Stimulated activated memory B cell treated with anti-CD40 and anti-IgM and Interleukin-4, amounts not matched to agents 10 μg/mL and 1 μg/mL and 100 μg/mL, for 72 hours (primary cell): ENCODE data around the gene PARP9.
A peak's percentile ranks its signal among the peaks of the same experiment; 100 is the strongest.

ENCODE experiments used
- ATAC-seq: fragments of 150-1000 bp; cut with Tn5 transposase; 2 replicates; pipeline ENCODE4 v1.10.0; 2021
- H3K27ac Mint-ChIP-seq: one replicate; pipeline ENCODE4 v1.8.0; 2022; ENCODE audit warnings: mild to moderate bottlenecking, mixed read lengths
- H3K27me3 Mint-ChIP-seq: one replicate; pipeline ENCODE4 v1.8.0; 2022; ENCODE audit warnings: mixed read lengths
- H3K36me3 Mint-ChIP-seq: one replicate; pipeline ENCODE4 v1.8.0; 2022; ENCODE audit warnings: mixed read lengths
- H3K4me1 Mint-ChIP-seq: one replicate; pipeline ENCODE4 v1.8.0; 2022; ENCODE audit warnings: mixed read lengths
- H3K4me3 Mint-ChIP-seq: one replicate; pipeline ENCODE4 v1.8.0; 2022; ENCODE audit warnings: mild to moderate bottlenecking, moderate library complexity, mixed read lengths
- H3K9me3 Mint-ChIP-seq: one replicate; pipeline ENCODE4 v1.8.0; 2022; ENCODE audit warnings: mixed read lengths

Gene PARP9

DNA sequence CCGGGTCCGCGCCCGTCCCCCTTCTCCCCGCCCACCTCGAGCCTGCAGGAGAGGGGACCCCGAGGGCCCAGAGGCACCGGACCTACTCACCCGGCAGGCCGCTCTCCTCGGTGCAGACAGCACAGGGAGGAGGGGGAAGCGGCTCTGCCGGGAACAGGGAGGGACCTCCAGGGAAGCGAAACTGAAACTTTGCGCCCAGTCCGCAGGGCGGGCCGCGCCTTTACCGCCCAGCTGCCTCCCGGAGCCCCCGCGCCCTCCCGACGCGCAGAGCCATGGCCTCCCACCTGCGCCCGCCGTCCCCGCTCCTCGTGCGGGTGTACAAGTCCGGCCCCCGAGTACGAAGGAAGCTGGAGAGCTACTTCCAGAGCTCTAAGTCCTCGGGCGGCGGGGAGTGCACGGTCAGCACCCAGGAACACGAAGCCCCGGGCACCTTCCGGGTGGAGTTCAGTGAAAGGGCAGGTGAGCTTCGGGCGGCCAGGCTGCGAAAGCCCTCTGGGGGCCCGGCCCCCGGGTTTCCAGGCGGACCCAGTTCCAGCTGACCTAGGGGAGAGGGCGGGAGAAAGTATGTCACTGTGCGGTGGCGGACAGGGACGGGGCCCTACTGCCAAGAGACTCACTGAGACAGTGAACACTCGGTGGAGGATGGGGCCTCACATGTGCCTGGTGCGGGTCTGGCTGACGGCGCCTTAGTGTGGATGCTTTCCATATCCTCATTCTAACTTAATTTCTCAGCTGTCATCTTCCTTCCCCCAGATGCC is at the start of gene PARP9, which contains the start of gene DTX3L:
TSS of gene PARP9 (minus strand) at position 146 of the 758 bp plus-strand sequence. CDS start 4,680 bp downstream, outside the sequence.
TSS of gene DTX3L (plus strand) at position 184 of the 758 bp plus-strand sequence. CDS start at position 273, 89 bp downstream.
- Mint-ChIP-seq H3K27me3 (no peaks in the 10 kb centered on the region), H3K9me3 (no peaks in the 10 kb centered on the region), H3K27ac (peak within 1 kb of the TSS; percentile 89), H3K36me3 (peaks cover 35% of the 10 kb centered on the region), H3K4me3 (peak within 1 kb of the TSS; percentile 95), H3K4me1 (peaks cover 91% of the 10 kb centered on the region)
- peak; percentile 92 for ATAC-seq

DNA sequence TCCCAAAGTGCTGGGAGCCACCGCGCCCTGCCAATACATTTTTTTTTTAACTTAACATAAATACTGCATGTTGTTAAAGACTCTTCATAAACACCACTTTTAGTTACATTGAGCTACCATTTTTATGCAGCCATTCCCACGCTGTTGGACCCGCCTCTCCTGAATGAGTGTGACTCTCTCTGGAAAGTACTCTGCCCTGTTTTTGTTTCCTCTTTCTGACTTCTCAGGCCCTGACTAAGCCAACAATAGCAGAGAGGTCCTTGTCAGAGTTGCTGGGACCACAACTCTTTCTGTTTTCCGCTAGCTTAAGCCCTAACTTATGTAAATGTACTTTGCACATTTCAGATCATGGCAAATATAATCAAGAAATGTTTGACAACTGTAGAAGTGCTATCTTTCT is 48.6 kb upstream of the PARP9 start:
- Mint-ChIP-seq H3K27ac (peak overlapping the region; percentile 61), H3K4me3 (no peak overlapping the region), H3K36me3 (peaks cover 65% of the 10 kb centered on the region), H3K27me3 (no peaks in the 10 kb centered on the region), H3K4me1 (peaks cover 46% of the 10 kb centered on the region), H3K9me3 (no peaks in the 10 kb centered on the region)
- no peak for ATAC-seq

DNA sequence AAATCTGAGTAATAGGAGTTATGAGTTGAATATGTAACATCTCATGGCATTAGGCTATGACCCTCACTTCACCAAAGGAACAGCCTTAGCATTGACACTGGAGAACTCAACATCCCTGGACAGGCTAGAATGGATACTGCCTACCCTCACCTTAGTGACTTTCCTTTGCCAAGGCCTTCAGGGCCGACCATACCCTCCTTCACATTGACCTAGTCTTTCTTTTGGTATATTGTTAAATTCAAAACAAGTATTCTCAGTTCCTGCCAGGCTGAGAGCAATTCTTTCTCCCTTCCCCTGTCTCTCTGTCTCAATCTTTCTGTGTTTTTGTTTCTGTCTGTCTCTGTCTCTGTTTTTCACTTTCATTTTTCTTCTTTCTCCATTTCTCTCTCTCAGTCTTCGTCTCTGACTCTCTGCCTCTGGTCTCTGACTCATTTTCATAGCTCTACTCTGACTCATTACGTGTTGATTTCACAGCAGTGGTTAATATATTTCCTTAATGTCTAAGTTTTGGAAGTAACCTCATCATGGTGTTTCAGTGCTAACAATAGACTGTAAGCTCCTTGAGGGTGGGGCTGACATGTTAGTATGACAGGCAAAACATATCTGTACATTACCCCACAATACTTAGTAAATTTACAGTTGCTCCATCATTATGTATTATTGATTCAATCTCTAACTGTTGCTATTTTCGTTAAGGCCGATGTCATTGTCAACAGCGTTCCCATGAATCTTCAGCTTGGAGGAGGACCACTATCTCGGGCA is 45.9 kb upstream of the PARP9 start:
- Mint-ChIP-seq H3K27ac (peak overlapping the region; percentile 42), H3K4me3 (peak overlapping the region; percentile 15), H3K36me3 (peaks cover 50% of the 10 kb centered on the region), H3K9me3 (no peaks in the 10 kb centered on the region), H3K27me3 (no peaks in the 10 kb centered on the region), H3K4me1 (peaks cover 33% of the 10 kb centered on the region)
- ATAC-seq: peak; percentile 96

DNA sequence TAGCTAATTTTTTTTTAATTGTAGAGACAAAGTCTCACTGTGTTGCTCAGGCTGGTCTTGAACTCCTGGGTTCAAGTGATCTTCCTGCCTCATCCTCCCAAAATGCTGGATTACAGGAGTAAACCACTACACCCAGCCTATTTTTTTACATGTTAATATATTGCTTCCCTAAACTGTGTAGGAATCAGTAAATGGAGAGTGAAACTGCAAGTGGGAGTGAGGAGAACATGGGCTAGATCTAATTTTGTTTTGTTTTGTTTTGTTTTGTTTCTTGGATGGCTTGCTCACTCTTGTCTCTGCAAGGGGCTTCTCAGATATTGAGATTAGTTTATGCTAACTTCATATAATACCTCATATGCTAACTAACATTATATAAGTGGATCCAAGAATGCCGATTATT is 44.8 kb upstream of the PARP9 start:
- no peak for ATAC-seq
- Mint-ChIP-seq H3K4me3 (no peak overlapping the region), H3K27ac (peak overlapping the region; percentile 42), H3K36me3 (peaks cover 45% of the 10 kb centered on the region), H3K9me3 (no peaks in the 10 kb centered on the region), H3K4me1 (peaks cover 41% of the 10 kb centered on the region), H3K27me3 (no peaks in the 10 kb centered on the region)

DNA sequence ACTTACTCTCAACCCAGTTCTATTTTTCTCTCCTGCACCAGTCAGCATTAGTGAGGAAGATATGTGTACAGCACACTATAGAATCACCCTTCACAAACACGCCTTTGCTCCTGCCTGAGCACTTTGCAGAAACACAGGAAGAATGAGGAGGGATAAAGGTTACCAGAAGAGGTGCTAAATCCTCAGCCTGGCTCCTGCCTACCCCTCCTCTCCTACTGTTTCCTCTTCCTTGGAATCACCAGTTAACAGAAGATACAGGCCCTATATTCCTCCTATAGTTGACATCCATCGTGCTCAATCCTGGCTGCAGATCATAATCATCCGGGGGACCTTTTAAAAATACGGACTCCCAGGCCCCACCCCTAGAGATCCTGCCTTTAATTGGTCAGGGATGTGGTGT is 42.2 kb upstream of the PARP9 start:
- ATAC-seq: no peak
- Mint-ChIP-seq H3K27me3 (no peaks in the 10 kb centered on the region), H3K4me3 (no peak overlapping the region), H3K4me1 (peaks cover 51% of the 10 kb centered on the region), H3K27ac (no peak overlapping the region), H3K9me3 (no peaks in the 10 kb centered on the region), H3K36me3 (peaks cover 41% of the 10 kb centered on the region)

DNA sequence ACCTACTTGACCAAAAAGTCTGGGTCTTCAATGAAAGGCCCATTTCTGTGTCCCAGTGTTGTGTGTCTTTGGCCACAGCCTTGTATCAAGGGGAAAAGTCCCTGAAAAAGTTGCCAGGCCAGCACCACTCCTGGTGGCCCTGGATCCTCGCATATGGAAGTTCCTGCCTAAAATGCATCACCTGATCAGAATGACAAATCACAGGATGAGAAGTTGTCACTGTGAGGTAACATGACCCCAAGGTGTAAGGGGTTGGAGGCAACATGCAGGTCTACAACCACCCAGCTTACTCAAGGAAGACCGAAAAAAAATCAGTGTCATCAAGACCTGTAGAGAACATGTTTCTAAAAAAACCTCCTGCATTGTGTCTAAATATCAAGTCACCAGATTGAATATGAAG is 39.0 kb upstream of the PARP9 start:
- peaks cover 56% of the 10 kb centered on the region for H3K4me1 Mint-ChIP-seq
- no peaks in the 10 kb centered on the region for H3K27me3 Mint-ChIP-seq
- H3K36me3 Mint-ChIP-seq: peaks cover 39% of the 10 kb centered on the region
- H3K27ac Mint-ChIP-seq: no peak overlapping the region
- H3K9me3 Mint-ChIP-seq: no peaks in the 10 kb centered on the region
- no peak overlapping the region for H3K4me3 Mint-ChIP-seq
- ATAC-seq: no peak

DNA sequence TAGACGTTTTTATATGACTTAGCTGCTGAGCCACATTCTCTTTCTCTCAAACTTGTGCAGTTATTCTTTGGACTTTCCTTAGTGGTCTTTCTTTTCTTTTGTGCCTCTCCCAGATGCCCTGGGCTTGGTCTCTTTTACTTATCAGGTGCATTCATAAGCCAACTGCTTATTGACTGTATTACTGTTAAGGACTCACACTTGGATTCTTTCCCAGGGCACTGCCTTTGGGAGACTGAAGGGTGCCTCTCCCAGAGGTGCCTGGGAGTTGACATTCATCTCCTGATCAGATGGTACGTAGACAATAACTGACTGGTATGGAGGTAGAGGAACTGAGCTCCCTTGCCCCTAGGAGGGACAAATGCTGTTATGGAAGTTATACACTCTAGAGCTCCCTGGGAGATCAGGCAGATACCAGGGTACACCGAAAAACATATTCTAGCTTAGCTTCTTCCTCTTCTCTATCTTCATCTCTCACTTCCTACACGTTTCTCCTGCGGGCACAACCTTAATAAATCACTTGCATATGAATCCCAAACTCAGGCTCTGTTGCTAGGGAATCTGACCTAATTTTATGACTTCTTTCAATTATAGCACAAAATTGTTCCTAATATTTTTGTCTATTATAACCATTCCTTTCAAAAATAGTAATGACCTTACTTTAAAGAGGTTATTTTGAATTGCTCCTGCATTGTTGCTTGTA is 38.1 kb upstream of the PARP9 start:
- Mint-ChIP-seq H3K27me3 (no peaks in the 10 kb centered on the region), H3K9me3 (no peaks in the 10 kb centered on the region), H3K27ac (no peak overlapping the region), H3K4me3 (no peak overlapping the region), H3K36me3 (peaks cover 32% of the 10 kb centered on the region), H3K4me1 (peaks cover 50% of the 10 kb centered on the region)
- no peak for ATAC-seq

DNA sequence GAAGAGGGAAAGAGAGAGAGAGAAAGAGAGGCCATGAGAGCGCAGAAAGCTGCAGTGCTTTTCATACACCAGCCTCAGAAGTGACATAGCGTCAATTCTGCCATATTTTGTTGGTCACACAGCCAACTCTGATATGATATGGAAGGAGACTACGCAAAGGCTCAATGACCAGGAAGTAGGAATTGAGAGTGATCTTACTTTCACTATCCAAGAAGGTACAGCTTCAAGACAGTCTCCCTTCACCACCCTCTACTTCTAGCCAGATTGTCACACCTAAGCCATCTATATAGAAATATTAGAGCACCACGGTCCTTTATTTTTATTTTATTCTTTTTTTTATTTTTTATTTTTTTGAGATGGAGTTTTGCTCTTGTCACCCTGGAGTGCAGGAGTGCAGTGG is 34.5 kb upstream of the PARP9 start:
- peaks cover 51% of the 10 kb centered on the region for H3K36me3 Mint-ChIP-seq
- no peak for ATAC-seq
- peak overlapping the region; percentile 77 for H3K27ac Mint-ChIP-seq
- peaks cover 56% of the 10 kb centered on the region for H3K4me1 Mint-ChIP-seq
- peaks cover 3% of the 10 kb centered on the region for H3K9me3 Mint-ChIP-seq
- no peaks in the 10 kb centered on the region for H3K27me3 Mint-ChIP-seq
- H3K4me3 Mint-ChIP-seq: no peak overlapping the region

DNA sequence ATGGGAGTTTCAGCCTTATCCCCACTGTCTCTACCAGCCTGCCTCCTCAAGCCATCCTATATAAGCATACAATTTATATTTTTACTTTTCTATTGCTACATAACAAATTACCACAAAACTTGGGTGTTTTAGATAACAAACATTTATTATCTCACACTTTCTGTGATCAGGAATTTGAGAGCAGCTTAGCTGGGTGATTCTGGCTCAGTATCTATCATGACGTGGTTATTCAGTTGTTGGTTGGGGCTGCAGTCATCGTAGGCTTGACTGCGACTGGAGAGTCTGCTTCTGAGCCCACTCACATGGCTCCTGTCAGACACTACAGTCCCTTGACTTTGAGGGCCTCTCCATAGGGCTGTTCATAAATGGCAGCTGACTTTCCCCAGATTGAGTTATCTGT is 34.1 kb upstream of the PARP9 start:
- peaks cover 47% of the 10 kb centered on the region for H3K36me3 Mint-ChIP-seq
- H3K4me1 Mint-ChIP-seq: peaks cover 52% of the 10 kb centered on the region
- no peak for ATAC-seq
- H3K9me3 Mint-ChIP-seq: peaks cover 3% of the 10 kb centered on the region
- H3K4me3 Mint-ChIP-seq: no peak overlapping the region
- H3K27ac Mint-ChIP-seq: peak overlapping the region; percentile 77
- H3K27me3 Mint-ChIP-seq: no peaks in the 10 kb centered on the region

DNA sequence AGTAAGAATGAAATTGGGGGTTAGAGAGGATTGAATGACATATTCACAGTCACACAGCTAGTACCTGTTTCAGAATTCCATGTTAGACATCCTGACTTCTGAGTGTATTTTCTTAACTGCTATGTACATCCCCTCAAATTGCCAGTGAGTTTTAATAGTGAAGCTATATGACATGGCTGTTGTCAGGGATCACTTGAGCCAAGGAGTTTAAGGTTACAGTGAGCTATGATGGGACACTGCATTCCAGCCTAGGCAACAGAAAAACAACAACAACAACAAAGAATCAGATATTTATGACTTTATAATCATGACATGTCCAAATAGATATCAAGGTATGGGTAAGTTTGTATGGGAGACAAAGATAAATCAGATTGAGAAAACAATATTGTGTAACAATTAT is 29.9 kb upstream of the PARP9 start:
- H3K4me3 Mint-ChIP-seq: no peak overlapping the region
- peaks cover 34% of the 10 kb centered on the region for H3K36me3 Mint-ChIP-seq
- peaks cover 44% of the 10 kb centered on the region for H3K4me1 Mint-ChIP-seq
- H3K27ac Mint-ChIP-seq: no peak overlapping the region
- no peaks in the 10 kb centered on the region for H3K27me3 Mint-ChIP-seq
- peaks cover 3% of the 10 kb centered on the region for H3K9me3 Mint-ChIP-seq
- ATAC-seq: no peak

DNA sequence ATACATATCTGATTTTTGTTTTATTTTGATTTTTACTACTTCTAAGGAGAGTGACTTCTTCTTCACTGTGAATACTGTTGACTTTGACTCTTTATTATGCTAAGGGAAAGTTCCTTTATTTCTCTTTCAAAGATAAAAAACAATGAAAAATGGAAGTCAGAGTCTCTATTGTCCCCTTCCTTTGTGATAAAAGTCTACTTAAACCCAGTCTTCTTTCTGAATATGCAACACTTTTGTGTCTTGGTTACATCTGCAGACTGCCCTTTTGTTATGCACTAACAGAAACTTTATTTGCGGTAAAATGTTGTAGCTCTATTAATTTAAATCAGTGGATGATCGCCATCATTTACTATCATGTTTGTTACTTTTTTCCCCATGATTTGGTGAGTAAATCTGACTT is 26.5 kb upstream of the PARP9 start:
- H3K27me3 Mint-ChIP-seq: no peaks in the 10 kb centered on the region
- H3K4me3 Mint-ChIP-seq: no peak overlapping the region
- H3K36me3 Mint-ChIP-seq: peaks cover 23% of the 10 kb centered on the region
- no peaks in the 10 kb centered on the region for H3K9me3 Mint-ChIP-seq
- H3K4me1 Mint-ChIP-seq: peaks cover 64% of the 10 kb centered on the region
- ATAC-seq: no peak
- H3K27ac Mint-ChIP-seq: peak overlapping the region; percentile 84

DNA sequence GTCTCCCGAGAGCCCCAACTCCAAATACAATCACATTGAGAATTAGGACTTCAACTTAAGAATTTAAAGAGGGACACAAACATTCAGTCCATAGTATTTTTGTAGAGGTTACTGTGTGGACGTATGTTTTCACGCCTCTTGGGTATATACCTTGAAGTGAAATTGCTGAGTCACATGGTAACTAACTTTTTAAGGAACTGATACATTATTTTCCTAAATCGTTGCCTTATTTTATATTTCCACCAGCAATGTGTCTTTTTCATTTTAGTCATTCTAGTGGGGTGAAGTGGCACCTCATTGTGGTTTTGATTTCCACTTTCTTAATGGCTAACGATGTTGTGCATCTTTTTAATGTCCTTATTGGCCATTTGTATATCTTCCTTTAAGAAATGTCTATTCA is 25.2 kb upstream of the PARP9 start:
- H3K9me3 Mint-ChIP-seq: peaks cover under 1% of the 10 kb centered on the region
- H3K27me3 Mint-ChIP-seq: no peaks in the 10 kb centered on the region
- peaks cover 28% of the 10 kb centered on the region for H3K36me3 Mint-ChIP-seq
- peaks cover 62% of the 10 kb centered on the region for H3K4me1 Mint-ChIP-seq
- H3K4me3 Mint-ChIP-seq: no peak overlapping the region
- H3K27ac Mint-ChIP-seq: peak overlapping the region; percentile 84
- ATAC-seq: peak; percentile 64

DNA sequence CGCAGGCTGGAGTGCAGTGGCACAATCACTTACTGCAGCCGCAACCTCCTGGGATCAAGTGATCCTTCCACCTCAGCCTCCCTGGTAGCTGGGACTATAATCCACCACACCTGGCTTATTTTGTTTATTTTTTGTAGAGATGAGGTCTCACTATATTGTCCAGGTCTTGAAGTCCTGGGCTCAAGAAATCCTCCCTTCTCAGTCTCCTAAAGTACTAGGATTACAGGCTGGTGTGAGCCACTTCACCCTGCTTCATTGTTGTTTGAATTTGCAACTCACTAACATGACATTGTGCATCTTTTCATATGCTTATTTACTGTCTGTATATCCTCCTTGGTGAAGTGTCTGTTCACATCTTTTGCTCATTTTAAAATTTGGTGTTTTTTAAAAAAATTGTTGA is 23.5 kb upstream of the PARP9 start:
- peaks cover 43% of the 10 kb centered on the region for H3K36me3 Mint-ChIP-seq
- H3K9me3 Mint-ChIP-seq: peaks cover 8% of the 10 kb centered on the region
- no peak overlapping the region for H3K4me3 Mint-ChIP-seq
- peaks cover 64% of the 10 kb centered on the region for H3K4me1 Mint-ChIP-seq
- no peak for ATAC-seq
- no peaks in the 10 kb centered on the region for H3K27me3 Mint-ChIP-seq
- H3K27ac Mint-ChIP-seq: peak overlapping the region; percentile 66

DNA sequence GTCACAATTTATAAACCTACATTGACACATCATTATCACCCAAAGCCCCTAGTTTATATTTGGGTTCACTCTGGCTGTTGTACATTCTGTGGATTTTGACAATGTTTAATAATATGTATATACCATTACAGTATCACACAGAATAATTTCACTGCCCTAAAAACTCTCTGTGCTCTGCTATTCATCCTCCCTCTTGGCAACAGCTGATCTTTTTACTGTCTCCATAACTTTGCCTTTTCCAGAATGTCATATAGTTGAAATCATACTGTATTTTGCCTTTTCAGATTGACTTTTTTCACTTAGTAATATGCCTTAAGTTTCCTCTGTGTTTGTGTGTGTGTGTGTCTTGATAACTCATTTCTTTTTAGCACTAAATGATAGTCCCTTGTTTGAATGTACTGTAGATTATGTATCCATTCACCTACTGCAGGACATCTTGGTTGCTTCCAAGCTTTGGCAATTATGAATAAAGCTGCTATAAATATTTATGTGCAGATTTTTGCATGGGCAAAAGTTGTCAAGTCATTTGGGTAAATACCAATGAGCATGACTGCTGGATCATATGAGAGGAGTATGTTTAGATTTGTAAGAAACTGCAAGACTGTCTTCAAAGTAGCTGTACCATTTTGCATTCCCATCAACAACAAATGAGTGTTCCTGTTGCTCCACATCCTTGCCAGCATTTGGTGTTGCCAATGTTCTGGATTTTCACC is 22.8 kb upstream of the PARP9 start:
- peaks cover 43% of the 10 kb centered on the region for H3K36me3 Mint-ChIP-seq
- peak overlapping the region; percentile 66 for H3K27ac Mint-ChIP-seq
- H3K9me3 Mint-ChIP-seq: peaks cover 11% of the 10 kb centered on the region
- no peak overlapping the region for H3K4me3 Mint-ChIP-seq
- peaks cover 64% of the 10 kb centered on the region for H3K4me1 Mint-ChIP-seq
- H3K27me3 Mint-ChIP-seq: no peaks in the 10 kb centered on the region
- no peak for ATAC-seq

DNA sequence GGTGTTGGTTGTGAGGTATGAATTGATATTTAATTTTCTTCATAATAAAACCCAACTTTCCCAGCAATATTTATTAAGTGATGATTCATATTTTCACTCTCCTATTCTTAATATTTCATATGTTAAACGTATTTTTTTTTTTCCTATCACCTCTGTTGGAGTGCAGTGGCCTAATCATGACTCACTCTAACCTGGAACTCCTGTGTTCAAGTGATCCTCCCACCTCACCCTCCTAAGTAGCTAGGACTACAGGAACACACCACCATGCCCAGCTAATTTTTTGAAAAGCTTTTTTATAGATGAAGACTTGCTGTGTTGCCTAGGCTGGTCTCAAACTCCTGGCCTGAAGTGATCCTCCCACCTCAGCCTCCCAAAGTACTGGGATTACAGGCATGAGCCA is 22.0 kb upstream of the PARP9 start:
- Mint-ChIP-seq H3K36me3 (peaks cover 50% of the 10 kb centered on the region), H3K9me3 (peaks cover 17% of the 10 kb centered on the region), H3K4me3 (no peak overlapping the region), H3K27me3 (no peaks in the 10 kb centered on the region), H3K27ac (peak overlapping the region; percentile 66), H3K4me1 (peaks cover 72% of the 10 kb centered on the region)
- no peak for ATAC-seq
